GM21526 (cell line): Measurements from ENCODE around the gene ROR1.

Source experiments
- ATAC-seq: cut with Tn5 transposase; IDR thresholded peaks from one replicate; pipeline ENCODE4 v1.9.1; 2021; ENCODE audit warnings: moderate library complexity; ENCODE audit not compliant: unreplicated experiment, low FRiP score

ROR1 gene

GRCh38 chr1:63848733-63849132 lies 74.9 kb downstream of the ROR1 start:
- no peak for ATAC-seq

- ATAC-seq = no peak
Observed at GRCh38 chr1:63849149-63849548, 75.3 kb downstream of the ROR1 start.

- no peak for ATAC-seq
Observed at GRCh38 chr1:63854091-63854490, 80.3 kb downstream of the ROR1 start.

GRCh38 chr1:63855942-63856341 lies 82.1 kb downstream of the ROR1 start:
- no peak for ATAC-seq

- no peak for ATAC-seq
Observed at GRCh38 chr1:63856924-63857323, 83.1 kb downstream of the ROR1 start.

GRCh38 chr1:63857478-63857877 lies 83.7 kb downstream of the ROR1 start:
- no peak for ATAC-seq

GRCh38 chr1:63858153-63858552 lies 84.3 kb downstream of the ROR1 start:
- no peak for ATAC-seq

- ATAC-seq = no peak
Observed at GRCh38 chr1:63859480-63860275, 85.9 kb downstream of the ROR1 start.

GRCh38 chr1:63861052-63861691 lies 87.4 kb downstream of the ROR1 start:
- ATAC-seq = no peak

GRCh38 chr1:63863145-63863544 lies 89.3 kb downstream of the ROR1 start:
- no peak for ATAC-seq

- no peak for ATAC-seq
Observed at GRCh38 chr1:63864224-63864641, 90.4 kb downstream of the ROR1 start.

GRCh38 chr1:63865561-63865960 lies 91.7 kb downstream of the ROR1 start:
- ATAC-seq = no peak

GRCh38 chr1:63866084-63866483 lies 92.3 kb downstream of the ROR1 start:
- no peak for ATAC-seq

- ATAC-seq = no peak
Observed at GRCh38 chr1:63867429-63868176, 93.8 kb downstream of the ROR1 start.

GRCh38 chr1:63868268-63868781 lies 94.5 kb downstream of the ROR1 start:
- no peak for ATAC-seq

- ATAC-seq = no peak
Observed at GRCh38 chr1:63870152-63870551, 96.3 kb downstream of the ROR1 start.

GRCh38 chr1:63871463-63871862 lies 97.6 kb downstream of the ROR1 start:
- no peak for ATAC-seq

GRCh38 chr1:63873751-63874150 lies 99.9 kb downstream of the ROR1 start:
- no peak for ATAC-seq

- ATAC-seq = no peak
Observed at GRCh38 chr1:63874278-63874880, 100.6 kb downstream of the ROR1 start.

- no peak for ATAC-seq
Observed at GRCh38 chr1:63875636-63876035, 101.8 kb downstream of the ROR1 start.
